GM21717 (cell line): Measurements from ENCODE around the gene TSEN54.

ENCODE experiments used
- ATAC-seq: cut with Tn5 transposase; IDR thresholded peaks from one replicate; pipeline ENCODE4 v1.9.1; 2021; ENCODE audit warnings: mild to moderate bottlenecking, moderate library complexity; ENCODE audit not compliant: unreplicated experiment

The TSEN54 gene

GRCh38 chr17:75488693-75489510 is 27.4 kb upstream of the TSEN54 start:
- ATAC-seq: no peak

GRCh38 chr17:75489511-75489955 is 26.8 kb upstream of the TSEN54 start:
- ATAC-seq: no peak

GRCh38 chr17:75490173-75490743 is 26.1 kb upstream of the TSEN54 start:
- ATAC-seq: no peak

GRCh38 chr17:75490953-75491649 is 25.2 kb upstream of the TSEN54 start:
- no peak for ATAC-seq

- ATAC-seq: no peak
Observed at GRCh38 chr17:75491680-75492079, 24.6 kb upstream of the TSEN54 start.

GRCh38 chr17:75492555-75493168 is 23.7 kb upstream of the TSEN54 start:
- no peak for ATAC-seq

- ATAC-seq: no peak
Observed at GRCh38 chr17:75493476-75494129, 22.7 kb upstream of the TSEN54 start.

- ATAC-seq: no peak
Observed at GRCh38 chr17:75494326-75494877, 21.9 kb upstream of the TSEN54 start.

GRCh38 chr17:75496005-75496404 is 20.3 kb upstream of the TSEN54 start:
- ATAC-seq: no peak

GRCh38 chr17:75498039-75498725 is 18.1 kb upstream of the TSEN54 start:
- no peak for ATAC-seq

GRCh38 chr17:75498726-75499213 is 17.6 kb upstream of the TSEN54 start:
- no peak for ATAC-seq

GRCh38 chr17:75499313-75500022 is 16.9 kb upstream of the TSEN54 start:
- no peak for ATAC-seq

GRCh38 chr17:75500419-75501216 is 15.7 kb upstream of the TSEN54 start:
- ATAC-seq: no peak

- ATAC-seq: no peak
Observed at GRCh38 chr17:75501378-75502071, 14.8 kb upstream of the TSEN54 start.

- ATAC-seq: no peak
Observed at GRCh38 chr17:75502072-75502720, 14.1 kb upstream of the TSEN54 start.

- ATAC-seq: no peak
Observed at GRCh38 chr17:75502721-75503329, 13.5 kb upstream of the TSEN54 start.
